ENCODE results near the gene COL24A1. TPM values are rescaled to one million over a fixed set of nuclear protein-coding genes. Genes with fewer than 3 reads are reported as not detected.

Gene COL24A1
- total and polyA plus RNA-seq, 2 of the 13 experiments (the other 11 are each of a cell fraction or from before 2014, with no cell fraction given), result 0.04 to 0.13 TPM

- TF ChIP-seq HNF1A (IDR thresholded peaks at IDR 0.05; ENCODE audit: low read depth) (no peak), HNF1A (CRISPR knock-in tag; IDR thresholded peaks at IDR 0.05; ENCODE audit: borderline replicate concordance) (no peak), NCOR1 (IDR thresholded peaks at IDR 0.05; ENCODE audit: borderline replicate concordance, low read length) (peak; percentile 85), ZNF367 (CRISPR knock-in tag; IDR thresholded peaks at IDR 0.05; ENCODE audit: borderline replicate concordance) (no peak), XBP1 (CRISPR knock-in tag; IDR thresholded peaks at IDR 0.05) (no peak), MAX (IDR thresholded peaks at IDR 0.05) (no peak), CREB1 (IDR thresholded peaks at IDR 0.05) (no peak), CREB1 (CRISPR knock-in tag; IDR thresholded peaks at IDR 0.05) (peak; percentile 64), ARHGAP35 (CRISPR knock-in tag; IDR thresholded peaks at IDR 0.05; ENCODE audit: borderline replicate concordance) (no peak), ZNF619 (CRISPR knock-in tag; IDR thresholded peaks at IDR 0.05) (no peak), MEIS1 (CRISPR knock-in tag; IDR thresholded peaks at IDR 0.05; ENCODE audit: borderline replicate concordance) (no peak), SP2 (CRISPR knock-in tag; IDR thresholded peaks at IDR 0.05) (no peak), ZKSCAN8 (CRISPR knock-in tag; IDR thresholded peaks at IDR 0.05; ENCODE audit: borderline replicate concordance) (no peak), ZNF558 (CRISPR knock-in tag; IDR thresholded peaks at IDR 0.05; ENCODE audit: borderline replicate concordance) (no peak), SAFB2 (CRISPR knock-in tag; IDR thresholded peaks at IDR 0.05; ENCODE audit: borderline replicate concordance, low read depth) (no peak), DBP (CRISPR knock-in tag; IDR thresholded peaks at IDR 0.05; ENCODE audit: not compliant biosample characterization) (no peak), TBX3 (IDR thresholded peaks at IDR 0.05; ENCODE audit: borderline replicate concordance) (0 out of 2 replicates have a peak, but pooled peaks have one; percentile 12), TFDP1 (CRISPR knock-in tag; IDR thresholded peaks at IDR 0.05; ENCODE audit: borderline replicate concordance) (no peak), KDM6A (CRISPR knock-in tag; IDR thresholded peaks at IDR 0.05; ENCODE audit: low read depth) (0 out of 2 replicates have a peak, but pooled peaks have one; percentile 52), CREB3 (CRISPR knock-in tag; IDR thresholded peaks at IDR 0.05) (no peak), DPF2 (CRISPR knock-in tag; IDR thresholded peaks at IDR 0.05; ENCODE audit: borderline replicate concordance, low read depth) (peak; percentile 73; the same call in 1 of the 2 replicates), ETV5 (CRISPR knock-in tag; IDR thresholded peaks at IDR 0.05; ENCODE audit: borderline replicate concordance) (peak; percentile 55; the same call in 1 of the 2 replicates), SOX5 (CRISPR knock-in tag; IDR thresholded peaks at IDR 0.05; ENCODE audit: borderline replicate concordance) (peak; percentile 90), TCF7 (IDR thresholded peaks at IDR 0.05; ENCODE audit: low read depth) (peak; percentile 55; the same call in 1 of the 2 replicates), HOXA9 (CRISPR knock-in tag; IDR thresholded peaks at IDR 0.05; ENCODE audit: borderline replicate concordance) (no peak)
Measured at GRCh38 chr1:85681087-85681486, 475.5 kb downstream of the COL24A1 start (continued).
